K562 (cell line): ENCODE results near the gene UGT1A10. TPM values are rescaled to one million over a fixed set of nuclear protein-coding genes. Genes with fewer than 3 reads are reported as not detected.

ENCODE experiments used
- ATAC-seq: fragments of 200-7000 bp; cut with Tn5 transposase; 3 replicates; pipeline ENCODE4 v1.9.1; 2020; ENCODE audit warnings: moderate library complexity
- BruUV-seq: library from RNA; stranded (reverse); fragments of 400-500 nt; replicated peaks from 2 replicates; lab custom pipeline; 2021; lab: Mats Ljungman, UMichigan
- CTCF ChIA-PET: fragments of 300-600 bp; formaldehyde crosslinking; extraction: SDS; loops from one replicate; lab custom pipeline; 2021; ENCODE audit warnings: low intra/inter-chr PET ratio; lab: Yijun Ruan, JAX
- POLR2A ChIA-PET: fragments of 300-600, 350-650 bp; sonication (Branson Sonifier 250); formaldehyde crosslinking; extraction: SDS; loops from one replicate; lab custom pipeline; 2021; ENCODE audit warnings: antibody characterized with exemption, inconsistent platforms; lab: Yijun Ruan, JAX
- DNase-seq, 4 experiments: peaks; one replicate each; pipeline versions ENCODE4 v3.0.0 to v3.0.0-alpha.2; 2011 to 2018; ENCODE audit warnings: low spot score in 3 of 4, mixed read lengths in 3 of 4; ENCODE audit errors: extremely low read depth in 1 of 4
- FAIRE-seq: peaks from 2 replicates; lab custom pipeline; 2011; peaks lifted over from hg19 to GRCh38; lab: Jason Lieb, UNC
- H2AFZ ChIP-seq: 2 replicates; pipeline ENCODE4 v1.6.0; 2011; ENCODE audit warnings: low read depth, low read length, control low read depth, inconsistent platforms
- H3K27ac ChIP-seq: fragments of 200-600 bp; 3 replicates; pipeline ENCODE4 v1.8.0; 2011; ENCODE audit warnings: low read depth, mild to moderate bottlenecking, control low read depth, inconsistent platforms, low read length, moderate library complexity, mixed read lengths; ENCODE audit errors: extremely low read depth
- H3K27me3 ChIP-seq, 2 experiments: fragments of 300-600 bp in 1 of 2; 2 replicates in 1 of 2; 3 replicates in 1 of 2; pipeline versions ENCODE4 v1.6.0 to v1.8.0; 2011; ENCODE audit warnings: inconsistent platforms in 2 of 2, low read length in 2 of 2, mild to moderate bottlenecking in 1 of 2, mixed read lengths in 1 of 2, moderate library complexity in 1 of 2; ENCODE audit not compliant: control insufficient read depth in 2 of 2, insufficient read depth in 2 of 2
- H3K36me3 ChIP-seq: fragments of 300-600 bp; 3 replicates; pipeline ENCODE4 v1.8.0; 2011; ENCODE audit warnings: mild to moderate bottlenecking, low read length, inconsistent platforms; ENCODE audit not compliant: control insufficient read depth, insufficient read depth
- H3K4me1 ChIP-seq, 2 experiments: fragments of 200-600 bp in 1 of 2; replicated peaks in 1 of 2; 2 replicates in 1 of 2; 3 replicates in 1 of 2; pipeline versions ENCODE4 v1.5.1 to v1.8.0; 2011; ENCODE audit warnings: inconsistent platforms in 2 of 2, low read length in 2 of 2, mild to moderate bottlenecking in 1 of 2, mixed read lengths in 1 of 2, moderate library complexity in 1 of 2; ENCODE audit not compliant: control insufficient read depth in 2 of 2, insufficient read depth in 2 of 2
- H3K4me2 ChIP-seq: 2 replicates; pipeline ENCODE4 v1.6.1; 2011; ENCODE audit warnings: low read length, control low read depth, inconsistent platforms, mixed read lengths; ENCODE audit not compliant: insufficient read depth
- H3K4me3 ChIP-seq: fragments of 200-600 bp; sonication (generic), shearing (Covaris generic); 2 replicates; pipeline ENCODE4 v1.5.1; 2016; ENCODE audit warnings: control low read depth, inconsistent platforms
- H3K79me2 ChIP-seq: fragments of 200-600 bp; 3 replicates; pipeline ENCODE4 v1.8.0; 2011; ENCODE audit warnings: low read length, inconsistent platforms; ENCODE audit not compliant: control insufficient read depth, insufficient read depth
- H3K9ac ChIP-seq, 2 experiments: 2 replicates each; pipeline versions ENCODE4 v1.6.0 to v1.6.1; 2011; ENCODE audit warnings: low read depth in 2 of 2, low read length in 2 of 2, control low read depth in 1 of 2, inconsistent platforms in 1 of 2, mild to moderate bottlenecking in 1 of 2, mixed read lengths in 1 of 2; ENCODE audit not compliant: insufficient read depth in 1 of 2
- H3K9me1 ChIP-seq: one replicate; pipeline ENCODE4 v1.6.0; 2011; ENCODE audit warnings: inconsistent platforms, mild to moderate bottlenecking, low read length, moderate library complexity; ENCODE audit not compliant: control insufficient read depth, insufficient read depth
- H3K9me3 ChIP-seq: replicated peaks from 2 replicates; pipeline ENCODE4 v1.5.1; 2011; ENCODE audit warnings: low read depth, low read length, inconsistent platforms; ENCODE audit not compliant: control insufficient read depth, insufficient read depth
- H4K20me1 ChIP-seq: replicated peaks from 2 replicates; pipeline ENCODE4 v1.6.1; 2011; ENCODE audit warnings: low read length, inconsistent platforms, mixed read lengths; ENCODE audit not compliant: control insufficient read depth, insufficient read depth
- ADNP ChIP-seq: fragments of 200-800 bp; sonication (Bioruptor generic); IDR thresholded peaks from 2 replicates; pipeline ENCODE4 v1.6.1; 2016; ENCODE audit warnings: missing genetic modification characterization, missing compliant biosample characterization
- BMI1 ChIP-seq: fragments of 150-350 bp; IDR thresholded peaks from 2 replicates; pipeline ENCODE4 v1.6.1; 2014; ENCODE audit warnings: low read length
- CSDE1 ChIP-seq, 2 experiments: fragments of 450-650 bp; IDR thresholded peaks; 2 replicates each; pipeline ENCODE4 v1.6.1; 2016; ENCODE audit warnings: mild to moderate bottlenecking in 1 of 2
- EHMT2 ChIP-seq: fragments of 450-650 bp; IDR thresholded peaks from 2 replicates; pipeline ENCODE4 v1.6.1; 2018; ENCODE audit warnings: antibody characterized with exemption
- HMG20A ChIP-seq: fragments of 450-650 bp; formaldehyde crosslinking; conservative IDR thresholded peaks from 2 replicates; pipeline ENCODE4 v1.4.0; 2020; ENCODE audit warnings: mild to moderate bottlenecking, mixed read lengths
- HNRNPUL1 ChIP-seq: fragments of 200-400 bp; formaldehyde crosslinking; IDR thresholded peaks from 2 replicates; pipeline ENCODE4 v1.6.1; 2017; ENCODE audit warnings: low read length
- MTF1 ChIP-seq: fragments of 250-450 bp; sonication (Bioruptor Pico); IDR thresholded peaks from 2 replicates; pipeline ENCODE4 v1.9.0; 2021; ENCODE audit warnings: moderate library complexity, mild to moderate bottlenecking, inconsistent platforms, borderline replicate concordance
- MXI1 ChIP-seq: IDR thresholded peaks from 2 replicates; pipeline ENCODE4 v1.6.1; 2011; ENCODE audit warnings: low read depth, mild to moderate bottlenecking, improper control_type of control experiment, low read length
- SAFB ChIP-seq: fragments of 200-400 bp; formaldehyde crosslinking; IDR thresholded peaks from 2 replicates; pipeline ENCODE4 v1.6.1; 2017; ENCODE audit warnings: low read depth, low read length, borderline replicate concordance
- ZNF507 ChIP-seq: conservative IDR thresholded peaks from 2 replicates; pipeline ENCODE4 v1.6.1; 2017; ENCODE audit warnings: missing genetic modification characterization, missing compliant biosample characterization
- WGBS: fragments of 100-300 bp; shearing (Covaris generic); methylation state at CpG from one replicate; pipeline ENCODE4 v1.1.6; 2016; ENCODE audit warnings: low coverage, mixed read lengths; ENCODE audit not compliant: insufficient coverage; ENCODE audit errors: missing lambda C conversion rate; 5-methylcytosine and 5-hydroxymethylcytosine counted together
- in situ Hi-C: fragments of 300-500 bp; cut with MboI; formaldehyde crosslinking; loops from 4 replicates; pipeline ENCODE4 v1.15.0; 2018; ENCODE audit warnings: inconsistent platforms, mixed read lengths
- intact Hi-C: fragments of 100-400 bp; cut with micrococcal nuclease; formaldehyde crosslinking; loops from 2 replicates; pipeline ENCODE4 v1.14.2; 2022
- polyA plus RNA-seq, 8 experiments: library from polyadenylated mRNA; depleted of rRNA in 4 of 8; stranded (reverse) in 5 of 8; unstranded in 3 of 8; fragments of >200 nt; fragmentation: Nextera tagmentation in 2 of 8; fragmentation: Illumina TruSeq in 1 of 8; extraction: Ambion mirVana in 2 of 8; extraction: Trizol in 1 of 8; gene quantifications; 2 replicates each; pipeline versions ENCODE4 v1.2.1 to v1.2.3, GENCODE V29; 2011 to 2014; ENCODE audit warnings: inconsistent platforms in 1 of 8, missing spikeins in 1 of 8
- total RNA-seq, 7 experiments: library from RNA; depleted of rRNA in 6 of 7; stranded (reverse); fragments of >200 nt in 6 of 7; fragmentation: Illumina TruSeq in 2 of 7; extraction: Trizol in 2 of 7; gene quantifications; 2 replicates each; pipeline versions ENCODE4 v1.2.1 to v1.2.3, GENCODE V29; 2011 to 2021; ENCODE audit warnings: low replicate concordance in 1 of 7
- TF ChIP-seq, protein P1 (sequence below): fragments of 250-450 bp; sonication (Bioruptor Pico); IDR thresholded peaks from 2 replicates; pipeline ENCODE4 v1.9.0; 2021; ENCODE audit warnings: mild to moderate bottlenecking, inconsistent platforms
- TF ChIP-seq, protein P2 (sequence below): fragments of 250-450 bp; sonication (Bioruptor Pico); IDR thresholded peaks from 2 replicates; pipeline ENCODE4 v1.8.0; 2021; ENCODE audit warnings: mild to moderate bottlenecking, moderate library complexity
- TF ChIP-seq, protein P3 (sequence below), 2 experiments: IDR thresholded peaks; 2 replicates each; pipeline ENCODE4 v1.6.1; 2011; ENCODE audit warnings: borderline replicate concordance in 1 of 2, control low read depth in 1 of 2, low read depth in 1 of 2, low read length in 1 of 2, mild to moderate bottlenecking in 1 of 2, mixed read lengths in 1 of 2, moderate library complexity in 1 of 2; ENCODE audit not compliant: insufficient read depth in 1 of 2, insufficient read length in 1 of 2, poor library complexity in 1 of 2, severe bottlenecking in 1 of 2; ENCODE audit errors: extremely low read depth in 1 of 2
- TF ChIP-seq, protein P4 (sequence below): sonication (generic); formaldehyde crosslinking; IDR thresholded peaks from 2 replicates; pipeline ENCODE4 v1.8.0; 2022; ENCODE audit warnings: mild to moderate bottlenecking, missing genetic modification reagents

Gene UGT1A10
- total and polyA plus RNA-seq, 9 of the 15 experiments (the other 6 are each of a cell fraction or from before 2014, with no cell fraction given), result not detected

DNA sequence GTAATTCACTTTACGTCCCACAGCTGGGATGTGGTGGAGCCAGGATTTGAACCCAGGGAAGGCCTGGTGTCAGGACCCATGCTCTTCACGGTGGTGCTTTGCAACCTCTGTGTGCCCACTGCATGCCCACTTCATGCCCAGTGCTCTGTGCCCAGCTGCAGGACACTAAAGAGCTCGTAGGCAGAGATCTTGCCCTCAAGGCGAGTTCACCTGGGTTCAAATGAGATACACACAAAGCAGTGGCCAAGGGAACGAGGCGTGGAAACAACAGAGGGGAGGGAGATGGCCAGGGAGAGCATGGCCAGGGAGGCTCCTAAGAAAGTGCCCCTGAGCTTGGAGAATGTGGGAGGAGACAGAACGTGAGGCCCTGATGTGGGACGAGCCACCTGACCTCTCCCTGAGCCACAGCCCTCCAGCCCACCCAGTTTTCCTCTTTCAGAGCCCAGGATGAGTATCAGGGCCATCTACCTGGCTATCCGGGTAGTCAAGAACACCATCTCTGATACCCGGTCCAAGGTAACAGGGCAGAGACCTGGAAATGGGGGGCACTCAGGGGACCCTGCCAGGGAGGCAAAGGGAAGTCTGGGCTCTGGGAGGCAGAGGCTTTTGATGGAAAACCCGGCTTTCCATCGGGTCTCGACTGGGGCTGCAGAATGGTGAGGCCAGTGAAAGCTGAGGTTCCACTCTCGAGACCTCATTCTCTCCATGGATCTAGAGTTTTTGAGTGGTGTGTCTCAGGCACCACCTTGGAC lies 162.3 kb downstream of the UGT1A10 start (continued):
- TF ChIP-seq, protein P1, sequence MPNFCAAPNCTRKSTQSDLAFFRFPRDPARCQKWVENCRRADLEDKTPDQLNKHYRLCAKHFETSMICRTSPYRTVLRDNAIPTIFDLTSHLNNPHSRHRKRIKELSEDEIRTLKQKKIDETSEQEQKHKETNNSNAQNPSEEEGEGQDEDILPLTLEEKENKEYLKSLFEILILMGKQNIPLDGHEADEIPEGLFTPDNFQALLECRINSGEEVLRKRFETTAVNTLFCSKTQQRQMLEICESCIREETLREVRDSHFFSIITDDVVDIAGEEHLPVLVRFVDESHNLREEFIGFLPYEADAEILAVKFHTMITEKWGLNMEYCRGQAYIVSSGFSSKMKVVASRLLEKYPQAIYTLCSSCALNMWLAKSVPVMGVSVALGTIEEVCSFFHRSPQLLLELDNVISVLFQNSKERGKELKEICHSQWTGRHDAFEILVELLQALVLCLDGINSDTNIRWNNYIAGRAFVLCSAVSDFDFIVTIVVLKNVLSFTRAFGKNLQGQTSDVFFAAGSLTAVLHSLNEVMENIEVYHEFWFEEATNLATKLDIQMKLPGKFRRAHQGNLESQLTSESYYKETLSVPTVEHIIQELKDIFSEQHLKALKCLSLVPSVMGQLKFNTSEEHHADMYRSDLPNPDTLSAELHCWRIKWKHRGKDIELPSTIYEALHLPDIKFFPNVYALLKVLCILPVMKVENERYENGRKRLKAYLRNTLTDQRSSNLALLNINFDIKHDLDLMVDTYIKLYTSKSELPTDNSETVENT (CRISPR knock-in tag), result no peak
- TF ChIP-seq EHMT2 (no peak), ADNP (tag) (no peak)

DNA sequence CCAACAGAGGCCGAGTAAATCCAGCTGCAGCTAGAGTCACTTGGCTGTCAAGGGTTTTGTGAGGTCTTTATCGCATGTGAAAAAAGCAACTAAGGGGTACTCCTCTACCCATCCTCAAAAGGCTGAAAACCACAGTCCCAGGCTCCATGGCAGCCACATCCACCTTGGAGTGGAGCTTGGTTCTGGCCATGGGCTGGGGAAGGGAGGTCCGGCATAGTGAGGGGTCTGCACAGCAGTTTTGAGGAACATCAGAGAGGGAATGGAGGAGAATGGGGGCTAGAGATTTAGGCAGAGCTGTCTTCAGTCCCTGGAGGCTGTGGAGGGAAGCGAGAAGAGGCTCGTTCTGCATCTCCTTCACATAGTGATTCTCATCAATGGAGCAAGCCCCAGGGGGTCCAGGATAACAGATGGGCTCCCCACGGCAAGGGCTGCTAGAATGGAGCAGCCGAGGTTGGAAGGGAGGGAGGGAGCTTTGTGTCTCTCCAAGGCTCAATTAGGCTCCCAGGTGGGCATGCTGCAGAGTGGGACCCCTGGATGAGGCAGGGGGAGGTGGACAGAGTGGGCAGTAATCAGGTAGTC lies 162.9 kb downstream of the UGT1A10 start:
- CTCF ChIA-PET, result no interaction called here
- H2AFZ ChIP-seq, result no peak overlapping the region
- FAIRE-seq (no peak), ATAC-seq (no peak), DNase-seq (no peak)
- no TSS peak for BruUV-seq
- POLR2A ChIA-PET, result interaction anchor here (0.6 kb wide), 1 partner anchor 203 kb away, joined by 4 read pairs; no protein-coding TSS in a partner anchor
- no peak overlapping the region for H3K27ac ChIP-seq
- 2% methylated on average over 7 of the region's 7 CpGs for WGBS
- H3K36me3 ChIP-seq, result no peaks in the 10 kb centered on the region
- no peak overlapping the region for H3K4me2 ChIP-seq
- no peaks in the 10 kb centered on the region; a peak in 1 of 5 replicates for H3K4me1 ChIP-seq
- H3K79me2 ChIP-seq, result no peaks in the 10 kb centered on the region
- no peaks in the 10 kb centered on the region for H3K9me3 ChIP-seq
- intact Hi-C loops (no loop called here), in situ Hi-C loops (no loop called here)
- peaks cover 0 to 7% of the 10 kb centered on the region in 2 experiments; a peak in 2 of 5 replicates for H3K27me3 ChIP-seq
- H3K9me1 ChIP-seq, result no peaks in the 10 kb centered on the region
- H3K4me3 ChIP-seq, result no peak overlapping the region
- H3K9ac ChIP-seq, result no peak overlapping the region
- no peaks in the 10 kb centered on the region for H4K20me1 ChIP-seq
- TF ChIP-seq, protein P2, sequence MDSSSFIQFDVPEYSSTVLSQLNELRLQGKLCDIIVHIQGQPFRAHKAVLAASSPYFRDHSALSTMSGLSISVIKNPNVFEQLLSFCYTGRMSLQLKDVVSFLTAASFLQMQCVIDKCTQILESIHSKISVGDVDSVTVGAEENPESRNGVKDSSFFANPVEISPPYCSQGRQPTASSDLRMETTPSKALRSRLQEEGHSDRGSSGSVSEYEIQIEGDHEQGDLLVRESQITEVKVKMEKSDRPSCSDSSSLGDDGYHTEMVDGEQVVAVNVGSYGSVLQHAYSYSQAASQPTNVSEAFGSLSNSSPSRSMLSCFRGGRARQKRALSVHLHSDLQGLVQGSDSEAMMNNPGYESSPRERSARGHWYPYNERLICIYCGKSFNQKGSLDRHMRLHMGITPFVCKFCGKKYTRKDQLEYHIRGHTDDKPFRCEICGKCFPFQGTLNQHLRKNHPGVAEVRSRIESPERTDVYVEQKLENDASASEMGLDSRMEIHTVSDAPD (CRISPR knock-in tag), result no peak
- TF ChIP-seq, protein P3, sequence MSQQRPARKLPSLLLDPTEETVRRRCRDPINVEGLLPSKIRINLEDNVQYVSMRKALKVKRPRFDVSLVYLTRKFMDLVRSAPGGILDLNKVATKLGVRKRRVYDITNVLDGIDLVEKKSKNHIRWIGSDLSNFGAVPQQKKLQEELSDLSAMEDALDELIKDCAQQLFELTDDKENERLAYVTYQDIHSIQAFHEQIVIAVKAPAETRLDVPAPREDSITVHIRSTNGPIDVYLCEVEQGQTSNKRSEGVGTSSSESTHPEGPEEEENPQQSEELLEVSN (IDR thresholded peaks at IDR 0.05; ENCODE audit: borderline replicate concordance in 1 of 2, extremely low read depth in 1 of 2, insufficient read depth in 1 of 2, insufficient read length in 1 of 2, low read depth in 1 of 2, low read length in 1 of 2, poor library complexity in 1 of 2, severe bottlenecking in 1 of 2), result no peak
- no peak for TF ChIP-seq ZNF507 (tag)
- TF ChIP-seq MTF1 (CRISPR knock-in tag), result no peak
- no peak for TF ChIP-seq HMG20A
- no peak for TF ChIP-seq HNRNPUL1
- TF ChIP-seq SAFB, result no peak
- TF ChIP-seq MXI1, result no peak
- TF ChIP-seq CSDE1 (IDR thresholded peaks at IDR 0.05), result no peak
- no peak for TF ChIP-seq BMI1
- TF ChIP-seq, protein P4, sequence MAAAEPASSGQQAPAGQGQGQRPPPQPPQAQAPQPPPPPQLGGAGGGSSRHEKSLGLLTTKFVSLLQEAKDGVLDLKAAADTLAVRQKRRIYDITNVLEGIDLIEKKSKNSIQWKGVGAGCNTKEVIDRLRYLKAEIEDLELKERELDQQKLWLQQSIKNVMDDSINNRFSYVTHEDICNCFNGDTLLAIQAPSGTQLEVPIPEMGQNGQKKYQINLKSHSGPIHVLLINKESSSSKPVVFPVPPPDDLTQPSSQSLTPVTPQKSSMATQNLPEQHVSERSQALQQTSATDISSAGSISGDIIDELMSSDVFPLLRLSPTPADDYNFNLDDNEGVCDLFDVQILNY (CRISPR knock-in tag), result no peak
